HCT116 (cell line): ENCODE measurements around the gene TFF3. TPM values are rescaled to one million over a fixed set of nuclear protein-coding genes. Genes with fewer than 3 reads are reported as not detected.

Experiments
- ATAC-seq: fragments of 200-7000 bp; cut with Tn5 transposase; 2 replicates; pipeline ENCODE4 v1.9.1; 2020; ENCODE audit warnings: mild to moderate bottlenecking, moderate library complexity
- BruUV-seq: library from RNA; stranded (reverse); fragments of 400-500 nt; replicated peaks from 2 replicates; lab custom pipeline; 2021; lab: Mats Ljungman, UMichigan
- CTCF ChIA-PET: fragments of 300-600 bp; sonication (Branson Sonifier 250); formaldehyde crosslinking; loops from one replicate; lab custom pipeline; 2021; ENCODE audit warnings: antibody characterized with exemption; lab: Charles Lee
- POLR2A ChIA-PET: fragments of 300-600, 350-600 bp; sonication (Branson Sonifier 250); formaldehyde crosslinking; loops from one replicate; lab custom pipeline; 2021; ENCODE audit warnings: antibody characterized with exemption; lab: Charles Lee
- RAD21 ChIA-PET, 2 experiments: fragments of 300-600 bp; sonication (Branson Sonifier 250); formaldehyde crosslinking; loops; one replicate each; lab custom pipeline; 2023; ENCODE audit warnings: low total read pairs in 2 of 2; ENCODE audit not compliant: uncharacterized antibody in 2 of 2, unreplicated experiment in 2 of 2, low non-redundant PET in 1 of 2; lab: Charles Lee
- DNase-seq: peaks from one replicate; pipeline ENCODE4 v3.0.0-alpha.2; 2010; ENCODE audit warnings: low read depth, low spot score
- H2AFZ ChIP-seq: fragments of 200-600 bp; shearing (Covaris generic), sonication (generic); 2 replicates; pipeline ENCODE4 v1.6.1; 2017; ENCODE audit warnings: low read depth, mixed run types, mixed read lengths, antibody characterized with exemption, low read length; ENCODE audit not compliant: poor library complexity, severe bottlenecking
- H3K27ac ChIP-seq: 2 replicates; pipeline ENCODE4 v1.5.1; 2012; ENCODE audit warnings: low read depth, low read length
- H3K27me3 ChIP-seq: fragments of 200-600 bp; sonication (generic); 2 replicates; pipeline ENCODE4 v1.6.1; 2016; ENCODE audit warnings: mixed run types, low read length, mixed read lengths; ENCODE audit not compliant: insufficient read depth
- H3K36me3 ChIP-seq, 2 experiments: fragments of 200-500 bp in 1 of 2; fragments of 200-600 bp in 1 of 2; sonication (Bioruptor generic) in 1 of 2; sonication (generic) in 1 of 2; 2 replicates each; pipeline versions ENCODE4 v1.5.1 to v1.6.1; 2014 to 2016; ENCODE audit warnings: low read length in 2 of 2, inconsistent platforms in 1 of 2, mixed read lengths in 1 of 2, mixed run types in 1 of 2; ENCODE audit not compliant: insufficient read depth in 2 of 2, control insufficient read depth in 1 of 2
- H3K4me1 ChIP-seq, 2 experiments: fragments of 200-600 bp in 1 of 2; sonication (generic) in 1 of 2; 2 replicates each; pipeline versions ENCODE4 v1.5.1 to v1.6.1; 2012 to 2017; ENCODE audit warnings: low read length in 2 of 2, inconsistent platforms in 1 of 2, mild to moderate bottlenecking in 1 of 2, mixed read lengths in 1 of 2, mixed run types in 1 of 2, moderate library complexity in 1 of 2; ENCODE audit not compliant: insufficient read depth in 2 of 2, control insufficient read depth in 1 of 2
- H3K4me2 ChIP-seq: fragments of 200-600 bp; sonication (generic); 2 replicates; pipeline ENCODE4 v1.6.1; 2017; ENCODE audit warnings: mixed run types, low read length, mixed read lengths
- H3K4me3 ChIP-seq, 2 experiments: fragments of 200-600 bp in 1 of 2; sonication (generic) in 1 of 2; replicated peaks in 1 of 2; 2 replicates each; pipeline ENCODE4 v1.5.1; 2011 to 2016; ENCODE audit warnings: low read length in 2 of 2, control low read depth in 1 of 2, low read depth in 1 of 2, mild to moderate bottlenecking in 1 of 2, mixed read lengths in 1 of 2, mixed run types in 1 of 2
- H3K79me2 ChIP-seq: fragments of 200-600 bp; sonication (generic); 2 replicates; pipeline ENCODE4 v1.6.1; 2017; ENCODE audit warnings: mild to moderate bottlenecking, mixed run types, low read length, moderate library complexity, mixed read lengths; ENCODE audit not compliant: insufficient read depth
- H3K9ac ChIP-seq: fragments of 200-600 bp; sonication (generic); 2 replicates; pipeline ENCODE4 v1.6.1; 2016; ENCODE audit warnings: low read length, mixed read lengths
- H3K9me2 ChIP-seq: fragments of 200-600 bp; sonication (generic), shearing (Covaris generic); 2 replicates; pipeline ENCODE4 v1.6.1; 2017; ENCODE audit warnings: mixed run types, mild to moderate bottlenecking, moderate library complexity; ENCODE audit not compliant: insufficient read depth
- H3K9me3 ChIP-seq, 2 experiments: fragments of 200-500 bp in 1 of 2; fragments of 200-600 bp in 1 of 2; sonication (Bioruptor generic) in 1 of 2; sonication (generic) in 1 of 2; 2 replicates each; pipeline ENCODE4 v1.6.1; 2014 to 2017; ENCODE audit warnings: low read length in 2 of 2, mixed read lengths in 2 of 2, inconsistent platforms in 1 of 2, low read depth in 1 of 2, mild to moderate bottlenecking in 1 of 2, mixed run types in 1 of 2, moderate library complexity in 1 of 2; ENCODE audit not compliant: control insufficient read depth in 1 of 2, insufficient read depth in 1 of 2
- H4K20me1 ChIP-seq: fragments of 200-600 bp; sonication (generic), shearing (Covaris generic); 2 replicates; pipeline ENCODE4 v1.6.1; 2017; ENCODE audit warnings: mixed run types, mild to moderate bottlenecking, moderate library complexity; ENCODE audit not compliant: insufficient read depth
- ATF3 ChIP-seq: IDR thresholded peaks from 2 replicates; pipeline ENCODE4 v1.6.1; 2012
- CBX3 ChIP-seq: IDR thresholded peaks from 2 replicates; pipeline ENCODE4 v1.6.1; 2012; ENCODE audit warnings: low read depth
- CEBPB ChIP-seq: IDR thresholded peaks from 2 replicates; pipeline ENCODE4 v1.6.1; 2012; ENCODE audit warnings: low read depth
- CTCF ChIP-seq, 3 experiments: fragments of 200-600 bp in 1 of 3; sonication (generic) in 1 of 3; IDR thresholded peaks in 2 of 3; conservative IDR thresholded peaks in 1 of 3; 2 replicates each; pipeline ENCODE4 v1.5.1; 2012 to 2017; ENCODE audit warnings: low read depth in 2 of 3, low read length in 2 of 3, antibody characterized with exemption in 1 of 3, borderline replicate concordance in 1 of 3, control low read depth in 1 of 3, mild to moderate bottlenecking in 1 of 3, mixed read lengths in 1 of 3, mixed run types in 1 of 3, moderate library complexity in 1 of 3; ENCODE audit not compliant: insufficient read depth in 1 of 3
- ELF1 ChIP-seq: IDR thresholded peaks from 2 replicates; pipeline ENCODE4 v1.6.1; 2012; ENCODE audit warnings: low read depth, borderline replicate concordance
- EZH2 ChIP-seq: fragments of 200-600 bp; sonication (generic); IDR thresholded peaks from 2 replicates; pipeline ENCODE4 v1.6.1; 2017; ENCODE audit warnings: antibody characterized with exemption, mixed run types
- JUND ChIP-seq: IDR thresholded peaks from 2 replicates; pipeline ENCODE4 v1.6.1; 2012
- POLR2A ChIP-seq: IDR thresholded peaks from 2 replicates; pipeline ENCODE4 v1.7.0; 2011; ENCODE audit warnings: borderline replicate concordance; ENCODE audit not compliant: insufficient read depth, insufficient read length; ENCODE audit errors: extremely low read depth
- RAD21 ChIP-seq: IDR thresholded peaks from 2 replicates; pipeline ENCODE4 v1.6.1; 2012; ENCODE audit warnings: low read depth, mild to moderate bottlenecking
- SIN3A ChIP-seq: IDR thresholded peaks from 2 replicates; pipeline ENCODE4 v1.6.1; 2012; ENCODE audit warnings: low read depth
- TCF7L2 ChIP-seq: IDR thresholded peaks from 2 replicates; pipeline ENCODE4 v1.7.0; 2011; ENCODE audit warnings: borderline replicate concordance, inconsistent platforms; ENCODE audit not compliant: insufficient read depth, insufficient read length; ENCODE audit errors: extremely low read depth
- YY1 ChIP-seq: IDR thresholded peaks from 2 replicates; pipeline ENCODE4 v1.6.1; 2011; ENCODE audit warnings: low read length, low read depth, moderate library complexity, mild to moderate bottlenecking; ENCODE audit not compliant: insufficient replicate concordance; ENCODE audit errors: extremely low read depth
- ZBTB33 ChIP-seq: IDR thresholded peaks from 2 replicates; pipeline ENCODE4 v1.6.1; 2011; ENCODE audit warnings: mild to moderate bottlenecking, low read length, moderate library complexity; ENCODE audit not compliant: insufficient replicate concordance; ENCODE audit errors: extremely low read depth
- ZFX ChIP-seq: fragments of 450-650 bp; IDR thresholded peaks from 2 replicates; pipeline ENCODE4 v1.6.1; 2017
- intact Hi-C: fragments of 100-400 bp; cut with micrococcal nuclease; formaldehyde crosslinking; loops from 2 replicates; pipeline ENCODE4 v1.10.0; 2022
- total RNA-seq: library from RNA; stranded (reverse); gene quantifications from one replicate; pipeline ENCODE4 v1.2.1, GENCODE V29; 2021; ENCODE audit not compliant: unreplicated experiment

Gene TFF3
- total RNA-seq, 1 experiment from 2014 or later, result 0.22 TPM

- ChIA-PET RAD21 (no interaction called here), CTCF (interaction anchor here (1.5 kb wide), 1 partner anchor 118 kb away, joined by 4 read pairs; no protein-coding TSS in a partner anchor), POLR2A (no interaction called here)
- no peak overlapping the region for H3K27ac ChIP-seq
- ATAC-seq (no peak), DNase-seq (no peak)
- H3K4me2 ChIP-seq, result no peak overlapping the region
- peaks cover 5 to 10% of the 10 kb centered on the region in 2 experiments; a peak in 3 of 4 replicates for H3K4me1 ChIP-seq
- TF ChIP-seq ATF3 (no peak), CEBPB (no peak), EZH2 (no peak)
- intact Hi-C loops, result no loop called here
- no peak overlapping the region for H2AFZ ChIP-seq
- BruUV-seq, result no TSS peak
- H3K4me3 ChIP-seq, result no peak overlapping the region
- no peaks in the 10 kb centered on the region for H3K9me2 ChIP-seq
- H3K79me2 ChIP-seq, result no peaks in the 10 kb centered on the region
- no peaks in the 10 kb centered on the region for H4K20me1 ChIP-seq
- H3K36me3 ChIP-seq, result no peaks in the 10 kb centered on the region
- H3K9me3 ChIP-seq, result no peaks in the 10 kb centered on the region
- no peak overlapping the region for H3K9ac ChIP-seq
- H3K27me3 ChIP-seq, result no peaks in the 10 kb centered on the region
Measured at GRCh38 chr21:42262831-42263231, 52.4 kb downstream of the TFF3 start.

GRCh38 chr21:42261829-42262200 is 53.4 kb downstream of the TFF3 start:
- no peak overlapping the region for H3K9ac ChIP-seq
- no peaks in the 10 kb centered on the region for H3K79me2 ChIP-seq
- no peaks in the 10 kb centered on the region for H3K9me2 ChIP-seq
- H3K27me3 ChIP-seq, result no peaks in the 10 kb centered on the region
- POLR2A ChIA-PET, result no interaction called here
- H3K36me3 ChIP-seq, result no peaks in the 10 kb centered on the region
- H3K4me2 ChIP-seq, result no peak overlapping the region
- BruUV-seq, result no TSS peak
- no peaks in the 10 kb centered on the region for H4K20me1 ChIP-seq
- RAD21 ChIA-PET, result no interaction called here
- CTCF ChIA-PET, result no interaction called here
- intact Hi-C loops, result no loop called here
- no peaks in the 10 kb centered on the region for H3K9me3 ChIP-seq
- no peak overlapping the region for H2AFZ ChIP-seq
- no peak for DNase-seq
- H3K4me1 ChIP-seq, result peaks cover 5 to 10% of the 10 kb centered on the region in 2 experiments; a peak in 3 of 4 replicates
- no peak overlapping the region for H3K27ac ChIP-seq
- no peak overlapping the region for H3K4me3 ChIP-seq
- ATAC-seq, result no peak
- TF ChIP-seq ZFX (no peak), ELF1 (no peak), RAD21 (no peak), SIN3A (no peak), CEBPB (no peak), YY1 (no peak), POLR2A (no peak), EZH2 (no peak), TCF7L2 (no peak), ATF3 (no peak), JUND (no peak), ZBTB33 (no peak), CBX3 (no peak), CTCF (IDR thresholded peaks at IDR 0.05 in 2 of 3, conservative IDR thresholded peaks at IDR 0.05 in 1 of 3; ENCODE audit: borderline replicate concordance in 1 of 3, insufficient read depth in 1 of 3, low read depth in 2 of 3, low read length in 2 of 3) (no peak)
